DOHH2 (cell line): ENCODE data around the gene COL5A2.

Source experiments
- H3F3A ChIP-seq: fragments of 200-600 bp; sonication (generic), shearing (Covaris generic); 2 replicates; pipeline ENCODE4 v1.6.0; 2016; ENCODE audit warnings: antibody characterized with exemption, mild to moderate bottlenecking; ENCODE audit not compliant: control insufficient read depth, insufficient read depth
- H3K27ac ChIP-seq: fragments of 200-600 bp; sonication (generic); 2 replicates; pipeline ENCODE4 v1.5.1; 2014; ENCODE audit warnings: low read depth, mild to moderate bottlenecking, low read length, moderate library complexity
- H3K27me3 ChIP-seq: fragments of 200-600 bp; sonication (generic); 2 replicates; pipeline ENCODE4 v1.6.1; 2014; ENCODE audit warnings: mild to moderate bottlenecking, low read length, mixed read lengths; ENCODE audit not compliant: control insufficient read depth
- H3K36me3 ChIP-seq: fragments of 200-600 bp; sonication (generic); 2 replicates; pipeline ENCODE4 v1.6.1; 2014; ENCODE audit warnings: mild to moderate bottlenecking, low read length, moderate library complexity, mixed read lengths; ENCODE audit not compliant: control insufficient read depth
- H3K4me1 ChIP-seq: fragments of 200-600 bp; sonication (generic); 2 replicates; pipeline ENCODE4 v1.6.1; 2014; ENCODE audit warnings: mild to moderate bottlenecking, low read length, mixed read lengths; ENCODE audit not compliant: control insufficient read depth
- H3K4me2 ChIP-seq: fragments of 200-600 bp; sonication (generic); 2 replicates; pipeline ENCODE4 v1.6.0; 2014; ENCODE audit warnings: mild to moderate bottlenecking, low read length, moderate library complexity
- H3K4me3 ChIP-seq: fragments of 200-600 bp; sonication (generic); 2 replicates; pipeline ENCODE4 v1.5.1; 2014; ENCODE audit warnings: mild to moderate bottlenecking, low read length, mixed read lengths
- H3K79me2 ChIP-seq: fragments of 200-600 bp; sonication (generic); 2 replicates; pipeline ENCODE4 v1.6.1; 2014; ENCODE audit warnings: mild to moderate bottlenecking, low read length, mixed read lengths; ENCODE audit not compliant: control insufficient read depth
- H3K9me2 ChIP-seq: fragments of 200-600 bp; sonication (generic); replicated peaks from 2 replicates; pipeline ENCODE4 v1.6.1; 2014; ENCODE audit warnings: mild to moderate bottlenecking, low read length, mixed read lengths; ENCODE audit not compliant: control insufficient read depth
- H3K9me3 ChIP-seq: fragments of 200-600 bp; sonication (generic); 2 replicates; pipeline ENCODE4 v1.6.1; 2014; ENCODE audit warnings: antibody characterized with exemption, low read length, mixed read lengths; ENCODE audit not compliant: control insufficient read depth, insufficient read depth
- H4K20me1 ChIP-seq: fragments of 200-600 bp; sonication (generic); 2 replicates; pipeline ENCODE4 v1.6.0; 2014; ENCODE audit warnings: low read depth, mild to moderate bottlenecking, antibody characterized with exemption, low read length, moderate library complexity; ENCODE audit not compliant: control insufficient read depth, insufficient read depth
- CTCF ChIP-seq: fragments of 200-600 bp; sonication (generic); IDR thresholded peaks from one replicate; pipeline ENCODE4 v1.5.1; 2014; ENCODE audit warnings: antibody characterized with exemption, mild to moderate bottlenecking, low read depth, low read length; ENCODE audit not compliant: poor library complexity, severe bottlenecking
- EZH2phosphoT487 ChIP-seq: fragments of 200-600 bp; sonication (generic); IDR thresholded peaks from 2 replicates; pipeline ENCODE4 v1.6.1; 2017; ENCODE audit warnings: borderline replicate concordance, mild to moderate bottlenecking, antibody characterized with exemption, low read length, moderate library complexity, mixed read lengths

COL5A2 gene

GRCh38 chr2:189178054-189178453 is 1.5 kb downstream of the COL5A2 start:
- H3F3A ChIP-seq = no peaks in the 10 kb centered on the region
- no peaks in the 10 kb centered on the region for H4K20me1 ChIP-seq
- no peaks in the 10 kb centered on the region for H3K79me2 ChIP-seq
- no peaks in the 10 kb centered on the region for H3K27me3 ChIP-seq
- no peak overlapping the region for H3K27ac ChIP-seq
- H3K4me1 ChIP-seq = no peaks in the 10 kb centered on the region
- no peak for TF ChIP-seq CTCF
- no peak for TF ChIP-seq EZH2phosphoT487
- H3K36me3 ChIP-seq = no peaks in the 10 kb centered on the region
- no peaks in the 10 kb centered on the region for H3K9me2 ChIP-seq
- H3K9me3 ChIP-seq = no peaks in the 10 kb centered on the region
- H3K4me2 ChIP-seq = no peak overlapping the region
- H3K4me3 ChIP-seq = no peak overlapping the region

- Histone ChIP-seq H3K36me3 (no peaks in the 10 kb centered on the region), H3K9me3 (no peaks in the 10 kb centered on the region), H3K4me2 (no peak overlapping the region), H3K79me2 (no peaks in the 10 kb centered on the region), H3F3A (no peaks in the 10 kb centered on the region), H3K27ac (no peak overlapping the region), H3K4me3 (no peak overlapping the region), H3K4me1 (no peaks in the 10 kb centered on the region), H3K27me3 (no peaks in the 10 kb centered on the region), H4K20me1 (no peaks in the 10 kb centered on the region), H3K9me2 (no peaks in the 10 kb centered on the region)
- no peak for TF ChIP-seq EZH2phosphoT487
- TF ChIP-seq CTCF = no peak
Measured at GRCh38 chr2:189177251-189177840, 2.2 kb downstream of the COL5A2 start.

- H4K20me1 ChIP-seq = no peaks in the 10 kb centered on the region
- TF ChIP-seq EZH2phosphoT487 = no peak
- TF ChIP-seq CTCF = no peak
- no peaks in the 10 kb centered on the region for H3K79me2 ChIP-seq
- no peaks in the 10 kb centered on the region for H3K27me3 ChIP-seq
- H3K4me3 ChIP-seq = no peak overlapping the region
- H3F3A ChIP-seq = no peaks in the 10 kb centered on the region
- no peak overlapping the region for H3K27ac ChIP-seq
- no peaks in the 10 kb centered on the region for H3K36me3 ChIP-seq
- H3K9me3 ChIP-seq = no peaks in the 10 kb centered on the region
- H3K4me2 ChIP-seq = no peak overlapping the region
- no peaks in the 10 kb centered on the region for H3K4me1 ChIP-seq
- no peaks in the 10 kb centered on the region for H3K9me2 ChIP-seq
Measured at GRCh38 chr2:189176516-189176915, 3.0 kb downstream of the COL5A2 start.
